Activated CD4-positive, alpha-beta T cell treated with anti-CD3 and anti-CD28 coated beads for 1 hour (primary cell): ENCODE data around the gene CD2.

Experiments used
- DNase-seq: peaks from one replicate; pipeline ENCODE4 v3.0.0-alpha.2; 2020

CD2 gene

DNA sequence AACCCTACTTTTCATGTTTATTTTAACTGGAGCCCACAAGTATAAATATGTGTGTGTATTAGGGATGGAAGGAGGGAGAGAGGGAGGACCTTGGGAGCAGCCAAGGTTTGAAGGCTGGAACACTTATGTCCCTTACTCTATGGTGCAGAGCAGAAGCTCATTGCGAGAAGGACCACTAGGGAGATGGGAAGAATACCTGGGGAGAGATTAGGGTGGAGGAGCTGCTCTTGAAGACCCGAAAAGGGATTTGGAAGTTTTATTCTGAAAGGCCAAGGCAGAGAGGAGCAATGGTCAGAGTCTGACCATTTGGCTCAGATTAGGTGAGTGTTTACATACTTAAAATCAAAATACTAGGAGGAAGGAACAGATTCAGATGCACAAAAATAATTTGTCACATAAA, 8.1 kb downstream of the CD2 start:
- no peak for DNase-seq

DNA sequence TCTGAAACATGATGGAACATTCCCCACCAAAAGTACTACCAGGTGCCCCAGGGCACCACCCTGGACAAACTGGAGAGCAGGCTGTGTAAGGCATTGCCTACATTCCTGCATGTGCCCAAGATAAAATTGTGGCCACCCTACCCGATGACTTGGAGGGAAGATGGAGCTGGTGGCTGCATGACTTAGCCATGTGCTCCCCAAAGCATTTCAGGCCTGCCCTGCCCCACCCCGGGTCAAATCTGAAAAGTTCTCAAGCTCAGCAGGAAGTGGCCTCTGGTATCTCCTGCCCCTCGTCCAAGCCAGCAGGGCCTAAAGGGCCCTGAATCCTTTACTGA, 8.5 kb downstream of the CD2 start:
- no peak for DNase-seq

DNA sequence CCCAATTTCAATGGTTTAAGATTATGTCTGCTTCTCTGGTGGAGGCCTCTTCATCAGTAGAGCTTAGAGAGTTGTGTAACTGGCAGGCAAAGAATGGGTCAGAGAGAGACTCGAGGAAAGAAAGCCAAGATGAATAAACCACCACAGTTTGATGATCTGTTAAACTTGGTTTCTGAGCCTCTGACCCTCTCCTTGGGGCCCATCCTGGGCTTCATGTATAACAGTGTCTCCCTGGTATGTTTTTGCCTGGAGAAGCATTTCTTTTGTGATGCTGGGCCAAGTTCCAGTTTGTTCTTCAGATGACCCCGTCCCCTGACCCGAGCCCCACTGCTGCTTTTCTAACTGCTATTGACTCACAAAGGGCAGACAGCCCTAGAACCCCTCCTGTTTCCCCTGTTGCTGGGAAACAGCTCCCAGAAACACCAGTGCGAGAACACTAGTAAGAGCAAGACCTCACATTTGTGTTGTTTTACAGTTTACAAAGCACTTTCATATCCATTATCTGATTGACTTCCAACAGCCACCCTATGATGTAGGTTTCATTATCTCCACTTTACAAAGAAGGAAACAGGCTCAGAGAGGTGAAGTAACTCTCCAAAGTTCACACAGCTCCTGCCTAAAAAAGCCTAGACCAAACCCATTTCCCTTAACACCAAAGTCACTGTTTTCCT, 9.0 kb downstream of the CD2 start:
- DNase-seq: no peak

DNA sequence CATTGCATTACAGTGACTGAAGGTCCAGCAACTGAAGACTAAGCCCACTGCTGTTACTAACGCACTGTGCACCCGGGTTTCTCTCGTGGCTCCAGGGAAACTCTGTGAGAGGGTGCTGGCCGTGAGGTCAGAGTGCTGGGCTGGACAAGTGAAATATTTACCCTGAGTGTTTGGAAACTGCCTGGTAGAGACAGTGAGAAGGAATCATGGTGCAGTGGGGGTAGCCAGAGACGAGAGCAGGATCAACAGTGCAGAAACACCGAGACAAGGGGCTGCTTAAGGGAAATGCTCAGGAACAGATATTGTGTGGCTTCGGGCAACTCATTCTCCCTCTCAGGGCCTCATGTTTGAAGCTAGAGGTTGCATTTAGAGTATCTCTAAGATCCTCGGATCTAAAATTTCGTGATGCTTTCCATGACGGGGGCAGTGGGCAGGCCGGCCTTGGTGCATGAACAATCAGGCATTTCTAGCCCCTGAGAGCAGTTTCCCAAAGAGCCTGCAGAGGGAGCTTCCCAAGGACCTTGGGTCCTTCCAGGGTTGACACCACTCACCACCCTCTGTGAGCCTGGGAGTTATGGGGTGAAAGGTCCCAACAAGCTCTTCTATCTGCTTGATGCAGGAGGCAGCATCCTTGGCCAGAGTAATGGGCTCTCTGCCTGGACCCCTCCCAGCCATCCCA, 9.7 kb downstream of the CD2 start:
- no peak for DNase-seq

DNA sequence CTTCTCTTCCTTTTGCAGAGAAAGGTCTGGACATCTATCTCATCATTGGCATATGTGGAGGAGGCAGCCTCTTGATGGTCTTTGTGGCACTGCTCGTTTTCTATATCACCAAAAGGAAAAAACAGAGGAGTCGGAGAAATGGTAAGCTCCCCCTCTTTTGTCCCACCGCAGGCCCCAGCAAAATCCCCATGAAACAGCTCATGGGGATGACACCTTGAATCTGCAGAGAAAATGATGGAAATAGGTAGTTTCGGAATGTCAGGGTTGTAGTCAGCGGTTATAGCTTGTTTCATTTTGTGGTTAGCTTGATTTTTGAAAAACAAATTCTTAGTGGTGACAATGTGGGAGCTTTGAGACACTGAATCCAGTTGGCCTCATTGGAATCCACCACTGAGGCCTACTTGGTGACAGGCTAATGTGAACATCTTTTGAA, 10.3 kb downstream of the CD2 start:
- DNase-seq: no peak

DNA sequence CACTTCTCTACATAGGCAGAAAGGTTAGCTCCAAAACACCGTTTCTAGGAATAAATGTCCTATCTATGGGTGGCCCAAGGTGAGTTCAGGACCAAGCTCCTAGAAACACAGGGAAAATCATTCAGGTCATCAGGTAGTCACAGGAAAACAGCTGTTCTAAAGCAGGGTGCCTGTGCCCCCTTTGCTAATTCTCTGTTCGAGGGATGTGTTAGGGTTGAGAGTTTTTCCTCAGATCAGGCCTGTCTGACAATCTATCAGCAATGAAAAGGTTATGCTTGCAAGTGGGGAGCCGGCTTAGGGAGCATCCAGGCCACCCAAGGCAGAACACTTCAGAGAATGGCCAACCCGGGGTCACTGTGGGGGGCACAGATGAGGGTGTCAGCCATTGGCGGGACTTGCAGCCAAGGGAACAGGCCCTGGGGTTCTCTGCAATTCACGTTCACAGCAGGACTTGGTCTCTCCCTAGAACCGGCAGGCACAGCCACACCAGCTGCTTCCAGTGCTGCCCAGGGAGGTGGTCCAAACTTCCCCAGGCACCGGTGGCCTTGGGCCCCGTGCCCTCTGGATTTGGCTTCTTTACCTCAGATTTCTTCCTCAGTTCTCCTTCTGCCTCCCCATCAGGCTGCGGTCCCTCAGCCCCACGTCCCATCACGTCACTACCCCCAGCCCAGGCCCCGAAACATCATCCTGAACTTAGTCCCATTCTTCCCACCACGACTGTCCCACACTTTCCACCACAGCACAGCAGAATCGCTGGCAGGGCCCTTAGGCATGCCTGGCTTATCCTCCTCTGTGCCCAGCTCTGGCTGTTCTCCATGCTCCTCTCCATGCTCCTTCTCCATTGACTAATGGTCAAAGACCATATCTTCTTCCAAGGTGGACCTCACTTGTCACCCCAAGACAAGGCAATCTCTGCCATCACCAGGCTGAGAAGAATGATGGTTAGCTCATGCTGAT, 11.0 kb downstream of the CD2 start:
- no peak for DNase-seq

DNA sequence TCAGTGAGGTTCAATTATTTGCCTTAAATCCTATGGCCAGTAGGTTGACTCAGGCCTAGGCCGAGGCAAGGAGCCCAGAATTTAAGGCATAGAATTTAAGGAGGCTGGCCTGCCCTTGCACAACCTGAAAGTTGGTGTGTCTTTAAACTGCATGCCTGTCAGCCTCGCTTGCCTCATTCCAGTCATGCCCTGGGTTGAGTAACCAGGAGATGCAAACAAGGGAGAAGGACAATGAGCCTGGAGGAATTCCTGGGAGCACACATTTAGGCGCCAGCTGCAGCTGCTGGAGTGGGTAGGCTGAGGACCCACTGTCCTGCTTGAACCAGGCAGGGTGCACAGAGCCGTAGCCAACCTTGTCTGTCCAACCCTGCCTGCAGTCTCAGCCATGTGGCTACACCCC, 11.7 kb downstream of the CD2 start:
- DNase-seq: no peak

DNA sequence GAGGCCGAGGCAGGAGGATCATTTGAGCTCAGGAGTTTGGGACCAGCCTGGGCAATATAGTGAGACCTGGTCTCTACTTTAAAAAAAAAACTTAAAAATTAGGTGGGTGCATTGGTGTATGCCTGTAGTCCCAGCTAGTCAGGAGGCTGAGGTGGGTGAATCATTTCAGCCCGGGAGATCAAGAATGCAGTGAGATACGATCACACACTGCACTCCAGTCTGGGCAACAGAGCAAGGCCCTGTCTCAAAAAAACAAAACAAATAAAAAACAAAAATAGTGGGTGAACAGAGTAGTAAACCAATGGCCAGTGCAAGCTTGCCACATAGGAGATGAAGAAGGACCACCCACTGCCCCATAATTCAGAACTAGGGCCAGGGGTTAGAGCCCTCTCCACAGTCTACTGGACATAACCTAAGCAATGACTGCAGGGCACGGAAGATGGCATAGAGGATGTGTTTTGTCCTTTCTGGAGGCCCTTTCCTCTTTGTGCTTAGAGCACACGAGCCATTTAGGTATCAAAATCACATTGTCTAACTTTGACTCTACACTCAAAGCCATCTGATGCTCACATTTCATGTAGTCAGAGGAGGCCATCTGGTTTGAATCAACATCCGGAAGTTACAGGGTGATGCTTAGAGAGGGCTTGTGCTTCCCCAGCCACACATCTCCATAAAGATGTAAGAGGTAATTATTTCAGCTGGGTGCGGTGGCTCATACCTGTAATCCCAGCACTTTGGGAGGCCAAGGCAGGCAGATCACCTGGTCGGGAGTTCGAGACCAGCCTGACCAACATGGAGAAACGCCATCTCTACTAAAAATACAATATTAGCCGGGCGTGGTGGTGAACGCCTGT, 12.6 kb downstream of the CD2 start:
- DNase-seq: no peak

DNA sequence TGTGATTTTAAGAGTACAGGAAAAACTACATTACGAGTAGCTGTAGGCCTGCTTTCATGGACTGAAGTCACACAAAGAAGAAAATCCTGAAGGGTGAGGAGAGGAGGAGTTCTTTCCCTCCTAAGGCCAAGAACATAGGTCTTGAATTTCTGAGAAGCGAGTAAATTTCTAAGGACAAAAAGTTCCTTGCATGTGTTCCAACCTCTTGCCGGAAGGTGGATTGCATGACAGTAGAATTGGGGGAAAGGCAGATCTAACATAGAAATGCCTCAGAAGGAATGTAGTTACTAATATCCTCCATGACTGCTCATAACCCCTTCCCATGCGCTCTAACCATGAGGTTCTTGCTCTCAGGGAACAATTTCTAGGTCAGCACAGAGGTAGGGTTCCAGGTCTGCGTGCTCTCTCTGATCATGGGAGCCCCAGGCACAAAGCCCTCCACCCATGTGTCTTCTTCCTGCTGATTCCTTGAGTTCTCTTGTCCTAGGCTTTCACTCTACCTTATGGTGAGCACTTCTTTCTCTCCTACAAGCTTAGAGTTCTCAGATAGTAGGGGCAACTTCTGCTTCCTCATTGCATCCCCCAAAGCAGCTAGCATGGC, 13.7 kb downstream of the CD2 start:
- no peak for DNase-seq

DNA sequence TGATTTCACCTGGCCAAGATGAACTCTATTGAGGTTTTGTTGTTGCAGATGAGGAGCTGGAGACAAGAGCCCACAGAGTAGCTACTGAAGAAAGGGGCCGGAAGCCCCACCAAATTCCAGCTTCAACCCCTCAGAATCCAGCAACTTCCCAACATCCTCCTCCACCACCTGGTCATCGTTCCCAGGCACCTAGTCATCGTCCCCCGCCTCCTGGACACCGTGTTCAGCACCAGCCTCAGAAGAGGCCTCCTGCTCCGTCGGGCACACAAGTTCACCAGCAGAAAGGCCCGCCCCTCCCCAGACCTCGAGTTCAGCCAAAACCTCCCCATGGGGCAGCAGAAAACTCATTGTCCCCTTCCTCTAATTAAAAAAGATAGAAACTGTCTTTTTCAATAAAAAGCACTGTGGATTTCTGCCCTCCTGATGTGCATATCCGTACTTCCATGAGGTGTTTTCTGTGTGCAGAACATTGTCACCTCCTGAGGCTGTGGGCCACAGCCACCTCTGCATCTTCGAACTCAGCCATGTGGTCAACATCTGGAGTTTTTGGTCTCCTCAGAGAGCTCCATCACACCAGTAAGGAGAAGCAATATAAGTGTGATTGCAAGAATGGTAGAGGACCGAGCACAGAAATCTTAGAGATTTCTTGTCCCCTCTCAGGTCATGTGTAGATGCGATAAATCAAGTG, 14.3 kb downstream of the CD2 start:
- no peak for DNase-seq

DNA sequence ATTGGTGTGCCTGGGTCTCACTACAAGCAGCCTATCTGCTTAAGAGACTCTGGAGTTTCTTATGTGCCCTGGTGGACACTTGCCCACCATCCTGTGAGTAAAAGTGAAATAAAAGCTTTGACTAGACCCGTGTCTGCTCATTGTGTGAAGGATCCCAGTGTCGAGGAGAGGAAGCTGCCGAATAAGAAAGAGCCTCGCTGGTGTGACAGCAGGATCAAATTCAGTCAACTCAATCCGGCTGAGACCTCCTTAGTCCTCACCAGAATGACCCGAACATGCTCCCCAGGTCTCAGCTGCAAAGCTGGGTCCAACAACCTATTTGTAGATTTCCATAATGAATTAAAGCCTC, 14.8 kb downstream of the CD2 start:
- DNase-seq: no peak

DNA sequence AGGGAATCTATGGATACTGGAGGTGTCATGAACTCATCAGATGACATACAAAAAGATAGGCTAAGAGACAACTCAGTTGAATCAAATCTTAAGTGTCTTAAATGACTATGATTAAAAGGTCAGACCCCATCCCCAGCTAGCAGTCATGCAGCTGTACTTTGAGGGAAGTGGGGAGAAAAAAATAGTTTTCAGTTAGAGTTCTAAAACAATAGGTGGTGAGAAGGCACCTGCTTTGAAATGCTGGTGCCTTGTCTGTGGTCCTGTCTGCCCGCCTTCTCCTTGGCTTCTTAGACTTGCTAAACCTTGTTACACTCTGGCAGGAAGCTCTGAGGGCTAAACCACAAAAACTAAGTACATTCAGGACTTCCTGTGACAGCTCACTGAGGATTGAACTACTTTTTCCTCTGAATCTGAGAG, 15.3 kb downstream of the CD2 start:
- DNase-seq: peak; percentile 51

DNA sequence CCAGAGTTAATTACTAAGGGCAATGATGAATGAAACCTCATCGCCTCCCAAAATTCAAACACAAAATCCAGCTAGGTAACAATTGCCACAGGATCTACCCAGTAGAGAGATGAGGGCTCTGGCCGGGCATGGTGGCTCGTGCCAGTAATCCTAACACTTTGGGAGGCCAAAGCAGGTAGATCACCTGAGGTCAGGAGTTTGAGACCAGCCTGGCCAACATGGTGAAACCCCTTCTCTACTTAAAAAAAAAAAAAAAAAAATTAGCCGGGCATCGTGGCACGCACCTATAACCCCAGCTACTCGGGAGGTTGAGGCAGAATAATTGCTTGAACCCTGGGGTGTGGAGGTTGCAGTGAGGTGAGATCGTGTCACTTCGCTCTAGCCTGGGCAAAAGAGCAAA, 15.8 kb downstream of the CD2 start:
- no peak for DNase-seq

DNA sequence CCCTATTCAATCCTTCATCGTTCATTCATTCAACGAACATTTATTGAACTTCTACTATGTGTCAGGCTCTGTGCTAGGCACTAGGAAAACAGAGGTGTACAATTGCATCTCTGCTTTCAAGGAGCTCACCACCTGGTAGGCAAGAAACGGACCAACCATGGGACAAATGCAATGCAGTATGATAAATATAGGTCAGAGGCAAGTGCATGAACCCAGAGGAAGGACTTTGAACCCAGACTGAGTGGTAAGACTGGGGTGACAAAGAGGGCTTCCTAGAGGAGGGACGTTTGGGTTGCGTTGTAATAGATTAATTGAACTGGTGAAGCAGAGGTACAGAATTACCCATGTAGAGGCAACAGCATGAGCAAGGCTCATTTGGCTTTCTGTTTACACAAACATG, 16.4 kb downstream of the CD2 start:
- DNase-seq: no peak

DNA sequence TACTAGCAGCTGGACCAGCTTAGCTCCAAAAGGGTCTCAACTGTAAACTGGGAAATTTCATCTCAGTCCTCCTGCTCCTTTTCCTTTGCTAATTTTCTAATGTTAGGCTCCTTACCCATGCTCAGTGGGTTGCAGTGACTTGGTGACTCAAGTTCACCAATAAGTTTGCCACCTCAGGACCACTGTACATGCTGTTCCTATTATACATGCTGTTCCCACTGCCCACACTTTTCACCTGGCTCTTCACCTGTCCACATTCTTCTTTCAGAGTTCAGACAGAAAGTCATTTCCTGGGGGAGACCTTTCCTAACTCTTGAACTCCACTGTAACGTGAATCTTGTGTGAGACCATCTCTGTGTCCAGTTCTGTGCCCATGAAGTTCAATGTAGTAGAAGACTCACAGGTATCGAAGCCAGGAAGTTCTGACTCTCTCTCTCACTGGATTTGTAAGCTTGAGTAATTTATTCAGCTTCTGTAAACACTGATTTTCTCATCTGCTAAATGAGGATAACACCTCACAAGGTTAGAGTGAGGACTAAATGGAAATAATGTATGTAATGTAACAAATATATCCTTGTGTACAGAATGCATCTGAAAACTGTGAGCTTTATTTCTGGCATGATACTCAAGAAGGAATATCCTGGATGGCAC, 17.9 kb downstream of the CD2 start:
- DNase-seq: no peak

DNA sequence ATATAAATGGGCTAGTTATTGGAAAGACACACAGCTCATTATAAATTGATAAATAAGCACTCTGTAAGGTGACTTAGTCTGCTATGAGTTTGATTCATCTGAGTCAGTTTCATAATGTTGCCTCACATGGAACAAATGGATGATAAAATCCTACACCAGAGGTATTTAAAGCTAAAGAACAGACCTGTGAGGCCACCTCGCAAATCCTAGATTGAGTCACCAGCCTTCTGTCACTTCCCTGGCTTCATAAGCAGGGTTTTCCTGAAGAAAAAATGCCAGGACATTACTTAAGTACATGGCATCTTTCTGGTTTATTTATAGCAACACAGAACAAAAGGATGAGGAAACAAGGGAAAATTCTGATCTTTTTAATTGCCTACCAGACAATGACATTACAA, 18.4 kb downstream of the CD2 start:
- no peak for DNase-seq

DNA sequence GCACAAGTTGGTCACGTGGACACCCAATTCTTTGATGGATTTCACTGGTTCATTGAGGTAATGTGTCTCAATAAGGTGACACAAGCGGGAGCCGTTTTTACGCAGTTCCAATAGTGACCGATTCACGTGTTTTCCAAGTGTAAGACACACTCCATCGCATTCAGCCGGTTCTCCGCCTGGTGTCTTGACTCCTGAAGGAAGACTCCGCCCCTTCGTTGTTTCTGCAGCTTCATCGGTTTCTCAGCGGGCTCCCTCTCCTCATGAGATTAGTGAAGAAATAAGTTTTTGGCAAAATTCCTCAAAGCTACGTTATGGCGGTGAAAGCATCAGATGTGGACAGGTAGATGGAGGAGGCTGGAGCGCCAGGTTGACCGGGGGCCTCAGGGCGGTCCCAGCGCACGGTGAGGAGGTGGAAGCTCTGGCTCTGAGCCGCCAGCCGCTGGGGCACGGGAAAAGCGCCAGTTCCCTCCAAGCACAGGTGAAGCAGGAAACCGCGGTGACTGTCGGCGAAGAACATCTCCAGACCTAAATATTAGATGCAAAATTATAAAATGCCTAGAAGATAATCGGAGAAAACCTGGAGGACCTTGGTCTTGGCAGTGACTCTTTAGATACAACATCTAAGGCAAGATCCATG, 21.0 kb downstream of the CD2 start:
- no peak for DNase-seq

DNA sequence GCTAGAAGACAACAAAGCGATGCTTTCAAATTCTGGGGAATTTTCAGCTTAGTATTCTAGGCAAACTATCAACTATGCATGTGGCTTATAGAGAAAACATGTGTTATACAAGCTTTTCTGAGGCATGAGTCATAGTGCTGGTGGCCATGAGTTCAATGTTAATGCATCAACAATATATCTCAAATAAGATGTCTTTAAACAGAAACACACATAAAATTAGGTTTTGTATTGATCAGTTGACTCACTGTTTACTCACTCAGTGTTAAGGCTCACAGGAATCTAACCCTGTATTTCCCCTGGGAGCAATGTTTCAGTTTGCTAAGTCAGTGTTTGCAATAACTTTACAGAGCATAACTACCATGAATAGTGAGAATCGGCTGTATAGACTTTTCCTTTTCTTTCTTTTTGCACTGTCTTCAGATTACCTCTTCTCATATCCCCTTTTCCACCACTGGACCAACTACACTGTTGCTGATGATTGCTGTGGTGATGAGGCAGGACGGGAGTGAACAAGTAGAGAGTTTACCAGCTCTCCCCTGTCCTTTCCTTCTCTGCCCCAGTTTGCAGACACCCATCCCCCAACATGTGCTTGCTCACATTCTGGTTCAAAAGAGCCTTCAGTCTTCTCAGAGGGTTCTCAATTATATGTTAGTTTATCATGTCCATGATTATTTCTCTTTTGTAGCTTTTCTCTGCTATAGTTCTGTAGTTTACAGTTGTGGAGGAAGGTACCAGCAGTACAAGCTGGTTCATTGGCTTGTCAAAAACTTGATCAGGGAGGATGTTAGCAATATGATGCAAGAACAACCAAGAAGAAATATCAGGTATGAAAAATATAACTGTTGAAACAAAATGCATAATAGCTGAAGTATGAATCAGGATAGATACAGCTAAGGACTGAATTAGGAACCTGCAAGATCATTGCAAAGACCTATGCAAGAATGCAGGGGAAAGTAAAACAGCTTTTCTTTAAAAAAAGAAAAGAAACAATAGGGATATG, 23.9 kb downstream of the CD2 start:
- DNase-seq: no peak

DNA sequence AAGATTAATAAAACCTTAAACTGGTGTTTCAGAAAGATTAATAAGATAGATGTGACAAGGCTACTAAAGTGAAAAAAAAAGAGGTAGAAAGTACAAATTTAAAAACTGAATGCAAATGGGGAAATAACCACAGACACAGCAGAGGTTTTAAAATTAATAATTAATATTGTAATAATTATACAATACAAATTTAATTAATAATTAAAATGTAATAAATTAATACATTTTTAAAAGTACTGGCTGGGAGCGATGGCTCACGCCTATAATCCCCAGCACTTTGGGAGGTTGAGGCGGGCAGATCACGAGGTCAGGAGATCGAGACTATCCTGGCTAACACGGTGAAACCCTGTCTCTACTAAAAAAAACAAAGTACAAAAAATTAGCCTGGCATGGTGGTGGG, 26.8 kb downstream of the CD2 start:
- no peak for DNase-seq

DNA sequence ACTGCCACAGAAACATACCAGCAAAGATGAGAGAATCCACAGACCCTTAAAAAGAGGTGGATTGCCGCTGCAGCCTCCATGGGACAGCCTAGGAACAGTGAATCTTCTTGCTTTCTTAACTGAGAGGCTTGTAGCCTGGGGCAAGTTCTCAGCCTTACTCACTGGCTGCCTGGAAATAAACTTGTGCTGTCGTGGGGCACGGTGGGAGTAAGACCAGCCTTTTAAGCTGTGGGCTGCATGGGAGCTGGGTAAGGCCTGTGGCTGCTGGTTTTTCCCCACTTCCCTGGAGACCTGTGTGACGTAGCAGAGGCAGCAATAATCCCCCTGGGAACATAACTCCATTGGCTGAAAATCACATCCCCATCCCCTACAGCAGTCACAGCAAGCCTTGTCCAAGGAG, 30.8 kb downstream of the CD2 start:
- DNase-seq: no peak
